Measurements from ENCODE around the gene C11orf98.
A peak's percentile ranks its signal among the peaks of the same experiment; 100 is the strongest.
"Not testable (repeated sequence)": the region's sequence is repeated elsewhere in the genome, so short reads cannot be mapped to it uniquely, and the experiment has no call there.

Gene C11orf98

DNA sequence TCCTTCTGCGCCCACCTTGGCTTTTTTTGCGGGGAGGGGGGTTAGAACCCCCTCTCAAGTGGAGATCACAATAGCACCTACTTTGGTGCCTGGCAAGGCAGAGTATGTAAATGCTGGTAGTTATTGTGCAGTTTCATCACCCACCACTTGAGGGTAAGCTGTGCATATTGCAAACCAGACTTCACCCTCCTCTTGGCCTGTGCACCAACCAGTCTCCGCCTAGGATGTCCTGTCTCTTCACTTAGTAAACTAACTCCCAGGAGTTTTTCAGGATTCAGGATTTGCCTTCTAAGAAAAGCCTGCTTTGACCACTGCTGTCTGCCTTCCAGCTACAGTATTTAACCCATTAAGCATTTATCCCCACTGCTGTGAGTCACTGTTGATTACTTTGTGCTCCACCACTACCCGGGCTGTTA is 15.8 kb upstream of the C11orf98 start:
- DNase-seq, result peak in 1 of 2 donors; percentile 25

DNA sequence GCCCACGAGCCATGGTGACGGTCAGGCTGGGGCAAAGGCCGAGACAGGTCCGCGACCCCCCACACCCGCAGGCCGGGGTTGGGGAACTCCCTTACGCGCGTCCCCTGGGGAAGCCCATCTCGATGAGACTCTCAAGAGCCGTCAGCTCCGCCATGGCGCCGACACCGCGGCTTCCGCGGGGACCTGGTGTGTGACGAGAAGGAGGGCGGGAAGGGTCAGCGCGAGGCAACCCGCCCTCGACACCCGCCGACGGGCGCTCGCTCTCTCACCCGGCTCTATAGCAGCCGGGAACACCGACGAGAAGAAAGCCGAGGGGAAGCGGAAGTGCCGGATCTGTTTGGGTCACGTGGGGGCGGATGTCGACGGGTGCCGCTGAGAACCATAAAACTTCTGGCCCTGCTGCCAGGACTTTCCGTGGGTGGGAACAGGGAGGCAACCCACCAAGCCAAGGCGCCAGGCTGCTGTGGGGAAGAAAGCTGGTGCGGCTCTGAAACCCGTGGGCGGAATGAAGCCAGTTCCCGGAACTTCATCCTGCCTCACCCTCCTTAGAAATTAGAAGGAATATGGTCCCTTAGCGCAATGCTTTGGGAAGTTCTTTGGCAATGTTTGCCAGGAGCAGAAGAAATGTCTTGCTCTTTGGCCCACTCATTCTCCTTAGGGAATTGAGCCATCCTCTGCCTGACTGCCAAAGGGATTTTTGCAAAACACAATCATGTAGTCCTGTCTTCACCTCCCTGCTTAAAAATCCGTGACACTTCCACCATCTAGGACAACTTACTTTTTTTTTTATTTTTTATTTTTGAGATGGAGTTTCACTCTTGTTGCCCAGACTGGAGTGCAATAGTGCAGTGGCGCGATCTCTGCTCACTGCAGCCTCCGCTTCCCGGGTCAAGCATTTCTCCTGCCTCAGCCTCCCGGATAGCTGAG is 14.0 kb upstream of the C11orf98 start, which contains the start of gene UBXN1:
Gene UBXN1, minus strand, starts transcription at position 304 of the 927 bp plus-strand sequence. Its CDS starts 150 bp downstream, at position 154.
- peak; percentile 80 to 82 for DNase-seq

DNA sequence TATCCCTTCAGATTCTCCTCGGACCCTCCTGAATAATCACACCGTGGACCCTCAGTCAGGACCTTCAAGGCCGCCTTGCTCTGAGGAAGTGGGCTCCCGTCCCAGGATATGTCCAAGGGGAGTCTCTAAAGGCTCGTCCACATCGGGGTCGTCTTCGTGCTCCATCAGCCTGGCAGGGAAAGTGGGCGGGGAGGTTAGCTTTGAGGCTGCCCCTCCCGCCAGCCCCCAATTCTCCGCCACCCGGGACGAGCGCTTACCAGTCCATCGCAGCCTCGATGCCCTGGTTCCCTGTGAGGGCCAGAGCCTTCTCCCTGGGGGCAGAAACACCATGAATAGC is 13.4 kb upstream of the C11orf98 start:
- no peak for DNase-seq

- no peak for DNase-seq
Measured at GRCh38 chr11:62677714-62678113, 12.7 kb upstream of the C11orf98 start.

GRCh38 chr11:62677156-62677555 is 12.1 kb upstream of the C11orf98 start:
- no peak for DNase-seq

DNA sequence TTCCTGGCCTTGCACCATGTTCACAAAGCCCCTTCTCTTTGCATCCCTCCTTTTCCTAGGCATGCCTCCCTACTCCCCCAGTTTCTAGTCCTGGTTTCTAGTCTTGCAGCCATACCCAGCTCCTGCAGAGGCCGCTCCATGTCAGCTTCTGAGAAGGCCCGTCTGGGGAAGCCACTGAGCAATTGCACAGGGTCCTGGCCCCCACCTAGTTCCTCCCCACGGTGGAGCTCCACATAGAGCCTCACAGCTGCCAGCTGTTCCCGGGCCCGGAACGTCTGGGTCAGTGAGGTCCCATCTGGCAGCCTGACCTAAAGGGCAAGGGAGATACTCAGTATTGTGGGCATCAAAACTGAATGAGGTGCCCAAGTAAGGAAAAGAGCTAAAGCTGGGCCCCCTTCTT is 11.7 kb upstream of the C11orf98 start:
- no peak for DNase-seq

DNA sequence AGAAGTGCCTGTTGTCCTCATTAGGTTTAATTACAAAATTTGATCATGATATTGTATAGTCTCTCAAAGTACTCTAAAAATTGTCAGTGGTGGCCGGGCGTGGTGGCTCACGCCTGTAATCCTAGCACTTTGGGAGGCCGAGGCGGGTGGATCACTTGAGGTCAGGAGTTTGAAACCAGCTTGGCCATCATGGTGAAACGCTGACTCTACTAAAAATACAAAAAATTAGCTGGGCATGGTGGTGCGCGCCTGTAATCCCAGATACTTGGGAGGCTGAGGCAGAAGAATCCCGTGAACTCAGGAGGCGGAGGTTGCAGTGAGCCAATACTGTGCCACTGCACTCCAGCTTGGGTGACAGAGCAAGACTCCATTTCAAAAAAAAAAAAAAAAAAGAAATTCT is 10.4 kb upstream of the C11orf98 start:
- DNase-seq, result not testable (repeated sequence)

DNA sequence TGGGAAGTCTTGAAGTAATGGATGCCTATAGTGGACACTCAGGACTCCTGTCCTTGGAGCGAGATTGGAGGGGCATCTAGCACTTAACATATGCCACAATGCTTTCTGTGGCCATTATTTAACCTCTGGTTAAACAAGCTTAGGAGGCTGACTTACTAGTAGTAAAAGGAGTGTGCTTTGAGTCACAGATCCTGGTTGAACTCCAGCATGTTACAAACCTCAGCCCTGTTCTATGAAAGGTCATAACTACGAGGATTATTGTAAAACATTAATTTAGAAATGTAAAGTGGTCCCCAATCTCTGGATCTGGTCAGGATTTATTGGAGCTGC is 8.2 kb upstream of the C11orf98 start:
- DNase-seq, result no peak

DNA sequence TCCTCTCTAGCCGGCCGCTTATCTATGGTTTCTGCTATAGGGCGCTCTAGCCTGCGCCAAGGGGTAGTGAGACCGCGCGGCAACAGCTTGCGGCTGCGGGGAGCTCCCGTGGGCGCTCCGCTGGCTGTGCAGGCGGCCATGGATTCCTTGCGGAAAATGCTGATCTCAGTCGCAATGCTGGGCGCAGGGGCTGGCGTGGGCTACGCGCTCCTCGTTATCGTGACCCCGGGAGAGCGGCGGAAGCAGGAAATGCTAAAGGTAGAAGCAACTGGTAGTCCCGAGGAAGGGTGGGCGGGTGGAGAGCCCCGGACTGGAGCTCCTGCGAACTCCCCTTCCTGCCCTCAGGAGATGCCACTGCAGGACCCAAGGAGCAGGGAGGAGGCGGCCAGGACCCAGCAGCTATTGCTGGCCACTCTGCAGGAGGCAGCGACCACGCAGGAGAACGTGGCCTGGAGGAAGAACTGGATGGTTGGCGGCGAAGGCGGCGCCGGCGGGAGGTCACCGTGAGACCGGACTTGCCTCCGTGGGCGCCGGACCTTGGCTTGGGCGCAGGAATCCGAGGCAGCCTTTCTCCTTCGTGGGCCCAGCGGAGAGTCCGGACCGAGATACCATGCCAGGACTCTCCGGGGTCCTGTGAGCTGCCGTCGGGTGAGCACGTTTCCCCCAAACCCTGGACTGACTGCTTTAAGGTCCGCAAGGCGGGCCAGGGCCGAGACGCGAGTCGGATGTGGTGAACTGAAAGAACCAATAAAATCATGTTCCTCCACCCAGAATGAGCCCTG is 6.8 kb upstream of the C11orf98 start, which contains the start of the genes LBHD1 and UQCC3:
Gene LBHD1, minus strand, starts transcription at position 660 of the 782 bp plus-strand sequence. CDS start 2,236 bp downstream, outside the sequence.
Gene UQCC3, plus strand, starts transcription at position 66 of the 782 bp plus-strand sequence. Its CDS starts 73 bp downstream, at position 139.
- peak; percentile 74 to 80 for DNase-seq

GRCh38 chr11:62671236-62671607 is 6.2 kb upstream of the C11orf98 start:
- no peak for DNase-seq

DNA sequence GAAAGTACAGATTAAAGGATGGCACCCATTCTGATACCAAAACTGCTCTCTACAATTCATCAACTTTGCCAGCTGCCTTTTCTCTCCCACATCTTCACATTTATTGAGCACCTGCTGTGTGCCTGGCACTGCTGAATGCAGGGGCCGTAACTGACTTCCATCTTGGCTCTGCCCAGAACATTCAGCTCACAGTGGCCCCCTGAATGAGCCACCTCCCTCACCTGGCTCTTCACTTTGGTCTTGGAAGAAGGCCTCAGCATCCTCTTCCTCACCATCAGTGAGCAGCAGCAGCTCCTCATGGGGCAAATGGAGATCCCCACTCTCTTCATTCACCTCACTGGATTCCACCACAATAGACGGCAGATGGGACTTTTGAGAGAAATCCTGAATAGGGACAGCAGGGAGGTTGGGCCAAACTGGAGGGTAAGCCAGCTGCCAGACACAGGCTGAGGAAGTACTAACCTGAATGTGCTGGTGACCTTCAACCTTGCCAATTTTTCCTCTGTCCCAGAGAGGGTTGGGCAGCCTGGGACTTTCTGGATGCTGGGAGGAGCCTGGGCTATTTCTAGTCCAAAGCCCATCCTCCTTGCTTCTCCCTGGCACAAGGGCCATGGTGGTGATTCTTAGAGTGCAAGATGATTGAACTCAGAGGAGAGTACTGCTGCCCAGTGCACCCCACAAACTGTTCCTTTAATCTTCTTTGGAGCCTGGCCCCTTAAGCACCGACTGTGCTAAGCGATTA is 4.6 kb upstream of the C11orf98 start:
- no peak for DNase-seq

GRCh38 chr11:62667460-62667859 is 2.5 kb upstream of the C11orf98 start:
- DNase-seq, result no peak

DNA sequence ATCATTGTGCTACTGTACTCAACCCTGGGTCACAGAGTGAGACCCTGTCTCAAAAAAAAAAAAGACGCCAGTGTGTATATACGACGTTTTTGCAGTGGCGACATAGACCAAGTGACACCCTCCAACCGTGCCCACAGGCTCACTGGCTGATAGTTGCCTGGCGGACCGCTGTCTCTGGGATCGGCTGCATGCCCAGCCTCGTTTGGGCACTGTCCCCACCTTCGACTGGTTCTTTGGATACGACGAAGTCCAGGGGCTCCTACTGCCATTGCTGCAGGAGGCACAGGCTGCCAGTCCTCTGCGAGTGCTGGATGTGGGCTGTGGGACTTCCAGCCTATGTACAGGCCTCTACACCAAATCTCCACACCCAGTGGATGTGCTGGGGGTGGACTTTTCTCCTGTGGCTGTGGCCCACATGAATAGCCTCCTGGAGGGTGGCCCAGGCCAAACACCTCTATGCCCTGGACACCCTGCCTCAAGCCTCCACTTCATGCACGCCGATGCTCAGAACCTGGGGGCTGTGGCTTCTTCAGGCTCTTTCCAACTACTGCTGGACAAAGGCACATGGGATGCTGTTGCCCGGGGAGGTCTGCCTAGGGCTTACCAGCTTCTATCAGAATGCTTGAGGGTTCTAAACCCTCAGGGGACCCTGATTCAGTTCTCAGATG is 1.4 kb upstream of the C11orf98 start:
- DNase-seq, result no peak

DNA sequence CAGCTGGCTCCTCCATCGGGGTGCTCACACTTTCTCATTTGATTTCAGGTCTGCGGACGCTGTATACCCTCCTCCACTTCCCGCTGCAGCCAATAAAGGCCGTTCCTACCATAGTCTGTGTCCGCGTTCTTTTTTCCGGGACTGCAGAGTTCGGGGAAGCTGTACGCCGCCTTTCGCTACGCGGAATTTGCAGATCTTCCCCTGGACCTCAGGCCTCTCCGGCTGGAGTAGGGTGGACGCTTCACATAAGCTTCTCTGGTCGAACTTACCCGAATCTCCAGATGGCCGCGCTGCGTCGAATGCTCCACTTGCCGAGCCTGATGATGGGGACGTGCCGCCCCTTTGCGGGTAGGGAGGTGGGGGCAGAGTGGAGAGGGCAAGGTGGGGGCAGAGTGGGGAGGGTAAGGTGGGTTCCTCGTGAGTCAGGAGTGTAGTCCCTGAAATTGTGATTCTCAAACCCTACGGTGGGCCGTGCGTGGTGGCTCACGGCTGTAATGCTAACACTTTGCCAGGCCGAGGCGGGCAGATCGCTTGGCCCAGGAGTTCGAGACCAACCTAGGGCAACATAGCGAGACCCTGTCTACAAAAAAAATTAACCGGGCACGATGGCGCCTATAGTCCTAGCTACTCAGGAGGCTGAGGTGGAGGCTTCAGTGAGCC is 719 bp upstream of the C11orf98 start:
- no peak for DNase-seq

DNA sequence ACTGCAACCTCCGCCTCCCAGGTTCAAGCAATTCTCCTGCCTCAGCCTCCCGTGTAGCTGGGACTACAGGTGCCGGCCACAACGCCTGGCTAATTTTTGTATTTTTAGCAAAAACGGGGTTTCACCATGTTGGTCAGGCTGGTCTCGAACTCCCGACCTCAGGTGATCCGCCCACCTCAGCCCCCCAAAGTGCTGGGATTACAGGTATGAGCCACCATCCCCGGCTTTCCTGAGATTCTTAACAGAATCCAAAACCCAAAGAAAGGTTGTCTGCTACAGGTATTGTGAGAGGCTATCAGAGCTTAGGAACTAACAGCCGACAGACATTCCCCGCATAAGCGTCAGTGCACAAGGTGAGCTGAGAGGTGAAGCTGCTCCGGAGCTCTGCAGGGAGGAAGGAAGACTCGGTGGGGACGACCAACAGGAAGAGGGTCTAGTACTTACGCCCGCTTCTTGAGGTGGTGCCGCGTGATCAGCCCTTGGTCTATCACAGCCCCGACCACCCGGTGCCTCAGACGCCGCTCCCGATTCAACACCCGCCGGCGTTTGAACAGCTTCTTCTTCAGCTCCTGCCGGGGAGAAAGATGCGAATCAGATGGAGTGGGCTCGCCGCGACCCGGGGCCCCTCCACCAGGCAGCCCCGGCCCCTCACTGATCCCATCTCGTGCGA is 470 bp downstream of the C11orf98 start:
- peak in 1 of 2 donors; percentile 48 for DNase-seq

DNA sequence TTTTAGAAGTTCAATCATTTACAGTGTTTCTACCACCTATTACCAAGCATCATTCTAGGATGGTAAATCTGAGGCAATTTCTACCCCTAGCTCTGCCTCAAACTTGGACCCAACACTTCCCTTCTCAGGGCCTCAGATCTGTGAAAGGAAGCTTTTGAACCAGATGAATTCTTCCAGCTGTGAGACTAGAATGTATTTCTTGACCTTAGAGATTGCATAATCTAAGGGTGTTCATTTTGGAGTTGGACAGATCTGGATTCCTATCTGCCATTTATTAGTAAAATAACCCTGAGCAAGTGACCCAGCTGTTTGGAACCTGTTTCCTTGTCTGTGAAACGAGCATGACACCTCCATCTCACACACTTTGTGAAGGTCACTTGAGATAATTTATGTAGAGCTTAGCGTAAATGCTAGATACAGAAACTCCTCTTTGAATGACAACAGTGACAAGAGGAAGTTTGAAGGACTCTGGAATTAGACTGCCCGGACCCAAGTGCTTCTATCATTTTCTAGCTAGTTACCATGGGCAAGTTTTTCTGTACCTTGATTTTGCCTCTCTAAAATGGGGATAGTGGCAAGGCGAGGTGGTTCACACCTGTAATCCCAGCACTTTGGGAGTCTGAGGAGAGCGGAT is 8.1 kb downstream of the C11orf98 start:
- no peak for DNase-seq

DNA sequence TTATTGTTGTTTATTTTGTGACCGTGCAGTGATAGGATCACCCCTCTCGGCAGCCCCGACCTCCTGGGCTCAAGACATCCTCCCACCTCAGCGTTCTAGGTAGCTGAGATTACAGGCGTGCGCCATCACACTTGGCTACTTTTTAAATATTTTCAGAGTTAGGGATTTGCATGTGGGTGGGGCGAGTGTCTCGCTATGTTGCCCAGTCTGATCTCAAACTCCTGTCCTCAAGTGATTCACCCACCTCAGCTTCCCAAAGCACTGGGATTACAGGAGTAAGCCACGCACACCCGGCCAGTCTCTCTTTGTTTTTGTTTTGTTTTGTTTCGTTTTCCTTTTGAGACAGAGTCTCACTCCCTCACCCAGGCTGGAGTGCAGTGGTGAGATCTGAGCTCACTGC is 10.7 kb downstream of the C11orf98 start:
- DNase-seq, result no peak

GRCh38 chr11:62652161-62653006 is 12.6 kb downstream of the C11orf98 start:
- DNase-seq, result no peak

GRCh38 chr11:62650283-62650682 is 14.7 kb downstream of the C11orf98 start:
- DNase-seq, result not testable (repeated sequence)

- DNase-seq, result no peak
Measured at GRCh38 chr11:62649486-62649885, 15.5 kb downstream of the C11orf98 start.

Measured in stimulated activated CD4-positive, alpha-beta T cell treated with anti-CD3 and anti-CD28 coated beads, Interleukin-2, amount 100 ng/mL, for 48 hours (primary cell).